GM23338 (cell line): ENCODE data around the gene C1orf141. TPM values are rescaled to one million over a fixed set of nuclear protein-coding genes. Genes with fewer than 3 reads are reported as not detected.

ENCODE experiments used
- ATAC-seq: fragments of 200-7000 bp; cut with Tn5 transposase; 3 replicates; pipeline ENCODE4 v1.9.1; 2020
- DNase-seq: peaks from one replicate; pipeline ENCODE4 v3.0.0-alpha.2; 2015; ENCODE audit warnings: low spot score
- H2AFZ ChIP-seq: fragments of 200-600 bp; sonication (generic); 2 replicates; pipeline ENCODE4 v1.8.0; 2016; ENCODE audit warnings: antibody characterized with exemption, mild to moderate bottlenecking, moderate library complexity
- H3F3A ChIP-seq: fragments of 200-600 bp; sonication (generic); replicated peaks from 2 replicates; pipeline ENCODE4 v1.8.0; 2017; ENCODE audit warnings: antibody characterized with exemption, mixed run types, low read depth
- H3K27ac ChIP-seq: fragments of 200-600 bp; sonication (generic); 2 replicates; pipeline ENCODE4 v1.6.1; 2016; ENCODE audit warnings: low read depth
- H3K27me3 ChIP-seq: fragments of 200-600 bp; sonication (generic); 2 replicates; pipeline ENCODE4 v1.8.0; 2016; ENCODE audit warnings: mild to moderate bottlenecking, mixed run types, moderate library complexity; ENCODE audit not compliant: insufficient read depth
- H3K36me3 ChIP-seq: fragments of 200-600 bp; sonication (generic); 2 replicates; pipeline ENCODE4 v1.8.0; 2016; ENCODE audit warnings: mild to moderate bottlenecking; ENCODE audit not compliant: insufficient read depth
- H3K4me1 ChIP-seq: fragments of 200-600 bp; sonication (generic); 2 replicates; pipeline ENCODE4 v1.8.0; 2016; ENCODE audit warnings: mild to moderate bottlenecking, moderate library complexity; ENCODE audit not compliant: insufficient read depth
- H3K4me2 ChIP-seq: fragments of 200-600 bp; sonication (generic); 2 replicates; pipeline ENCODE4 v1.7.1; 2017; ENCODE audit warnings: mixed run types
- H3K4me3 ChIP-seq: fragments of 200-600 bp; sonication (generic); 2 replicates; pipeline ENCODE4 v1.6.1; 2016; ENCODE audit warnings: mixed run types
- H3K79me2 ChIP-seq: fragments of 200-600 bp; sonication (generic); replicated peaks from 2 replicates; pipeline ENCODE4 v1.8.0; 2017; ENCODE audit warnings: mild to moderate bottlenecking; ENCODE audit not compliant: insufficient read depth
- H3K9me2 ChIP-seq: fragments of 200-600 bp; sonication (generic); 2 replicates; pipeline ENCODE4 v1.8.0; 2017; ENCODE audit not compliant: insufficient read depth
- H4K20me1 ChIP-seq: fragments of 200-600 bp; sonication (generic); replicated peaks from 2 replicates; pipeline ENCODE4 v1.8.0; 2017; ENCODE audit warnings: mild to moderate bottlenecking; ENCODE audit not compliant: insufficient read depth
- H3K27ac Mint-ChIP-seq: 2 replicates; pipeline ENCODE4 v1.8.0; 2020; ENCODE audit warnings: inconsistent platforms, mild to moderate bottlenecking, moderate library complexity, mixed read lengths
- H3K27me3 Mint-ChIP-seq: 3 replicates; pipeline ENCODE4 v1.8.0; 2022; ENCODE audit warnings: low read depth, mild to moderate bottlenecking, moderate library complexity, mixed read lengths, inconsistent platforms; ENCODE audit not compliant: insufficient read depth, poor library complexity
- H3K36me3 Mint-ChIP-seq: 3 replicates; pipeline ENCODE4 v1.8.0; 2021; ENCODE audit warnings: low read depth, mild to moderate bottlenecking, inconsistent platforms, moderate library complexity, mixed read lengths
- H3K4me1 Mint-ChIP-seq: 3 replicates; pipeline ENCODE4 v1.8.0; 2020; ENCODE audit warnings: mild to moderate bottlenecking, inconsistent platforms, mixed read lengths
- H3K4me3 Mint-ChIP-seq: 3 replicates; pipeline ENCODE4 v1.8.0; 2021; ENCODE audit warnings: moderate library complexity, mild to moderate bottlenecking, inconsistent platforms, mixed read lengths
- H3K9me3 Mint-ChIP-seq: 3 replicates; pipeline ENCODE4 v1.8.0; 2020; ENCODE audit warnings: moderate library complexity, mild to moderate bottlenecking, inconsistent platforms, mixed read lengths
- CREB1 ChIP-seq: fragments of 250-450 bp; sonication (Bioruptor Pico); IDR thresholded peaks from 2 replicates; pipeline ENCODE4 v1.5.0; 2020; ENCODE audit warnings: low read depth, mild to moderate bottlenecking, moderate library complexity
- CTCF ChIP-seq, 2 experiments: fragments of 200-600 bp in 1 of 2; sonication (generic) in 1 of 2; conservative IDR thresholded peaks; 2 replicates each; pipeline versions ENCODE4 v1.5.1 to v1.6.1; 2016 to 2017; ENCODE audit warnings: antibody characterized with exemption in 2 of 2, low read depth in 2 of 2, mild to moderate bottlenecking in 2 of 2, moderate library complexity in 1 of 2
- ETS1 ChIP-seq: IDR thresholded peaks from 2 replicates; pipeline ENCODE4 v1.6.1; 2016; ENCODE audit warnings: antibody characterized with exemption
- EZH2 ChIP-seq: fragments of 200-600 bp; sonication (generic); IDR thresholded peaks from one replicate; pipeline ENCODE4 v1.8.0; 2017; ENCODE audit warnings: antibody characterized with exemption, mild to moderate bottlenecking, low read depth; ENCODE audit not compliant: unreplicated experiment
- JUNB ChIP-seq: IDR thresholded peaks from one replicate; pipeline ENCODE4 v1.6.1; 2016; ENCODE audit warnings: antibody characterized with exemption; ENCODE audit not compliant: unreplicated experiment
- NANOG ChIP-seq: IDR thresholded peaks from 2 replicates; pipeline ENCODE4 v1.6.1; 2016; ENCODE audit warnings: antibody characterized with exemption, borderline replicate concordance
- POLR2AphosphoS5 ChIP-seq: IDR thresholded peaks from 2 replicates; pipeline ENCODE4 v1.6.1; 2016; ENCODE audit warnings: antibody characterized with exemption, low read depth
- REST ChIP-seq: IDR thresholded peaks from one replicate; pipeline ENCODE4 v1.6.1; 2018; ENCODE audit warnings: antibody characterized with exemption; ENCODE audit not compliant: unreplicated experiment
- STAT1 ChIP-seq: IDR thresholded peaks from one replicate; pipeline ENCODE4 v1.6.1; 2016; ENCODE audit warnings: antibody characterized with exemption; ENCODE audit not compliant: unreplicated experiment
- ZNF114 ChIP-seq: fragments of 250-450 bp; sonication (Bioruptor Pico); IDR thresholded peaks from 2 replicates; pipeline ENCODE4 v1.5.0; 2020; ENCODE audit warnings: mild to moderate bottlenecking, moderate library complexity
- ZNF331 ChIP-seq: fragments of 250-450 bp; sonication (Bioruptor Pico); IDR thresholded peaks from 2 replicates; pipeline ENCODE4 v1.5.0; 2020; ENCODE audit warnings: low read depth, mild to moderate bottlenecking, moderate library complexity
- polyA plus RNA-seq: library from polyadenylated mRNA; unstranded; fragments of >200 nt; fragmentation: Nextera tagmentation; extraction: Ambion mirVana; gene quantifications from 2 replicates; pipeline ENCODE4 v1.2.1, GENCODE V29; 2016
- total RNA-seq: library from RNA; depleted of rRNA; stranded (reverse); fragments of >200 nt; shearing (Covaris generic); gene quantifications from 2 replicates; pipeline ENCODE4 v1.2.3, GENCODE V29; 2014

The C1orf141 gene
- total and polyA plus RNA-seq, 2 experiments from 2014 or later: not detected

- H3K9me2 ChIP-seq: no peaks in the 10 kb centered on the region
- DNase-seq: peak; percentile 72
- Mint-ChIP-seq H3K27ac (no peak overlapping the region), H3K27me3 (no peaks in the 10 kb centered on the region), H3K9me3 (no peaks in the 10 kb centered on the region; the same call in 2 of the 3 replicates), H3K4me1 (peaks cover 18% of the 10 kb centered on the region), H3K36me3 (no peaks in the 10 kb centered on the region; the same call in 1 of the 3 replicates), H3K4me3 (peak overlapping the region; percentile 81)
- ATAC-seq: peak; percentile 75
- H3K4me1 ChIP-seq: peaks cover 13% of the 10 kb centered on the region
- peak overlapping the region; percentile 93 for H3K4me2 ChIP-seq
- no peaks in the 10 kb centered on the region for H4K20me1 ChIP-seq
- H3K79me2 ChIP-seq: no peaks in the 10 kb centered on the region
- peaks cover 18% of the 10 kb centered on the region for H3K27me3 ChIP-seq
- 0 out of 2 replicates have a peak overlapping the region, but pooled peaks have one; percentile 84 for H3K27ac ChIP-seq
- H3F3A ChIP-seq: no peaks in the 10 kb centered on the region
- peak overlapping the region; percentile 96 for H2AFZ ChIP-seq
- peak overlapping the region; percentile 85 for H3K4me3 ChIP-seq
- TF ChIP-seq STAT1 (no peak), REST (no peak), EZH2 (no peak), POLR2AphosphoS5 (no peak), ZNF331 (CRISPR knock-in tag) (no peak), CTCF (conservative IDR thresholded peaks at IDR 0.05; ENCODE audit: low read depth in 2 of 2) (no peak), NANOG (no peak), ETS1 (no peak), JUNB (no peak), CREB1 (CRISPR knock-in tag) (no peak), ZNF114 (CRISPR knock-in tag) (no peak)
- no peaks in the 10 kb centered on the region for H3K36me3 ChIP-seq
These were observed 81.3 kb downstream of the C1orf141 start for GRCh38 chr1:67053535-67053784.
